Neutrophil (primary cell): ENCODE data around the gene ERCC6.

Source experiments
- H3K27ac ChIP-seq: fragments of 200-600 bp; sonication (generic); 2 replicates; pipeline ENCODE4 v1.5.1; 2016; ENCODE audit warnings: mild to moderate bottlenecking, moderate library complexity
- H3K27me3 ChIP-seq: fragments of 200-600 bp; sonication (generic); 2 replicates; pipeline ENCODE4 v1.6.0; 2016; ENCODE audit warnings: mild to moderate bottlenecking
- H3K36me3 ChIP-seq: fragments of 200-600 bp; sonication (generic); 2 replicates; pipeline ENCODE4 v1.5.1; 2017
- H3K4me1 ChIP-seq, 2 experiments: fragments of 200-600 bp in 1 of 2; sonication (generic) in 1 of 2; 1 replicate in 1 of 2; 2 replicates in 1 of 2; pipeline versions ENCODE4 v1.5.1 to v1.6.1; 2013 to 2016; ENCODE audit warnings: low read depth in 1 of 2, low read length in 1 of 2, mild to moderate bottlenecking in 1 of 2, moderate library complexity in 1 of 2; ENCODE audit not compliant: control insufficient read depth in 1 of 2, insufficient read depth in 1 of 2
- H3K4me3 ChIP-seq, 2 experiments: fragments of 200-600 bp in 1 of 2; sonication (generic) in 1 of 2; 1 replicate in 1 of 2; 2 replicates in 1 of 2; pipeline ENCODE4 v1.5.1; 2013 to 2016; ENCODE audit warnings: low read depth in 1 of 2, low read length in 1 of 2, mild to moderate bottlenecking in 1 of 2, moderate library complexity in 1 of 2
- H3K9me3 ChIP-seq: fragments of 200-600 bp; sonication (generic); 2 replicates; pipeline ENCODE4 v1.5.1; 2016
- TF ChIP-seq, protein P1 (sequence below): fragments of 200-600 bp; sonication (generic); IDR thresholded peaks from 2 replicates; pipeline ENCODE4 v1.5.1; 2016; ENCODE audit warnings: antibody characterized with exemption

The ERCC6 gene

DNA sequence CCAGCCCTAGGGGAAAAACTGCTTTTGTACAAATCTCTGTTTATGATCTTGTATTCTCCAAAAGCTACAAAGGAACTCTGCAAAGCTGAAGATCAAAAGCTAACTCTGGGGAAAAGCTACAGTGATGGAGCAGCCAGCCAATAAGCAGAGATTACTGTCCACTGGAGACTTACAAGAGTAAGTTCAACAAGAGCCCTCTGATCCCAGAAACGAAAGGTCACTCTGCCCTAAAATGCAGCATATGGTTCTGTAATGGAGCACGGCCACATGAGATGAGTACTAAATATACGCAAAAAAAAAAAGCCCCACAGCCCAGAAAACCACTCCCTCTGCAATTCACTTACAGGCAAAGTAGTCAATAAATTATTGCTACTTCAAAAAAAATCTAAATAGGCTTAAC, 60.1 kb downstream of the ERCC6 start:
- H3K27ac ChIP-seq = no peak overlapping the region
- H3K36me3 ChIP-seq = peaks cover 81% of the 10 kb centered on the region
- H3K9me3 ChIP-seq = no peaks in the 10 kb centered on the region
- no peaks in the 10 kb centered on the region for H3K4me1 ChIP-seq
- TF ChIP-seq, protein P1, sequence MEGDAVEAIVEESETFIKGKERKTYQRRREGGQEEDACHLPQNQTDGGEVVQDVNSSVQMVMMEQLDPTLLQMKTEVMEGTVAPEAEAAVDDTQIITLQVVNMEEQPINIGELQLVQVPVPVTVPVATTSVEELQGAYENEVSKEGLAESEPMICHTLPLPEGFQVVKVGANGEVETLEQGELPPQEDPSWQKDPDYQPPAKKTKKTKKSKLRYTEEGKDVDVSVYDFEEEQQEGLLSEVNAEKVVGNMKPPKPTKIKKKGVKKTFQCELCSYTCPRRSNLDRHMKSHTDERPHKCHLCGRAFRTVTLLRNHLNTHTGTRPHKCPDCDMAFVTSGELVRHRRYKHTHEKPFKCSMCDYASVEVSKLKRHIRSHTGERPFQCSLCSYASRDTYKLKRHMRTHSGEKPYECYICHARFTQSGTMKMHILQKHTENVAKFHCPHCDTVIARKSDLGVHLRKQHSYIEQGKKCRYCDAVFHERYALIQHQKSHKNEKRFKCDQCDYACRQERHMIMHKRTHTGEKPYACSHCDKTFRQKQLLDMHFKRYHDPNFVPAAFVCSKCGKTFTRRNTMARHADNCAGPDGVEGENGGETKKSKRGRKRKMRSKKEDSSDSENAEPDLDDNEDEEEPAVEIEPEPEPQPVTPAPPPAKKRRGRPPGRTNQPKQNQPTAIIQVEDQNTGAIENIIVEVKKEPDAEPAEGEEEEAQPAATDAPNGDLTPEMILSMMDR = no peak
- no peaks in the 10 kb centered on the region for H3K27me3 ChIP-seq
- no peak overlapping the region for H3K4me3 ChIP-seq

DNA sequence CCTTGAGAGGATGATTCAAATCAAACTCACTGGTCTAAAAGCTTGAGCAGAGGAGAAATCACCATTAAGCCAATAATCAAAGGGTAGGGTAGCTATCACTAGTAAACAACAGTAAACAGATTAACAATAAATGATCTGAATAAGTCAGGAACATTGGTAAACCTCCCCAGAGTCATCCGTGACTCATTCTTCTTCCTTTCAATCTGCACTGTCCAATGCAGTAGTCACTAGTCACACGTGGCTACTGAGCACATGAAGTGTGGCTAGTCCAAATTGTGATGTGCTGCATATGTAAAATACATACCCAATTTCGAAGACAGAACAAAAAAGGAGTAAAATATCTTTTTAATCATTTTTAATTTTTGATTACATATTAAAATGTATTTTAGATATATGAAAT, 64.0 kb downstream of the ERCC6 start:
- Histone ChIP-seq H3K9me3 (no peaks in the 10 kb centered on the region), H3K27me3 (no peaks in the 10 kb centered on the region), H3K36me3 (peaks cover 88% of the 10 kb centered on the region), H3K27ac (no peak overlapping the region), H3K4me3 (no peak overlapping the region), H3K4me1 (no peaks in the 10 kb centered on the region)
- TF ChIP-seq, protein P1 = no peak

DNA sequence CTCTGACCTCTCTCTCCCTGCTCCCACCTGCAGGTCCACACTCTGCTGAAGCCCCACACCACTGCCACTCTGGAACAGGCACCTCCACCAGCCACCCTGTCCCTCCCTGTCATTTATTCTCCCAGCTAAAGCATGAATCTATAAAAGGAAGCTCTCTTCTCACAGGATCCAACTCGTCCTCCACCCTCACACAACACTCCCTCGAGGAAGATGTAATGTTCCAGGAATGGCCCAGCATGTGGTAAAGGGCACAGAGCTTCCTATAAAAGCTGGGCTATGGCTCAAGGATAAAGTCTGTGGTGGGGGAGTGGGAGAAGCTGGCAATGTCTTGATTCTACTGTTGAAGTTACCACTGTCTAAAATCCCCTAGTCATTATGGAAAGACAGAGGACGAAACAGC, 67.4 kb downstream of the ERCC6 start:
- Histone ChIP-seq H3K4me3 (no peak overlapping the region), H3K4me1 (no peaks in the 10 kb centered on the region), H3K27me3 (no peaks in the 10 kb centered on the region), H3K9me3 (no peaks in the 10 kb centered on the region), H3K36me3 (peaks cover 98% of the 10 kb centered on the region), H3K27ac (no peak overlapping the region)
- TF ChIP-seq, protein P1 = no peak

DNA sequence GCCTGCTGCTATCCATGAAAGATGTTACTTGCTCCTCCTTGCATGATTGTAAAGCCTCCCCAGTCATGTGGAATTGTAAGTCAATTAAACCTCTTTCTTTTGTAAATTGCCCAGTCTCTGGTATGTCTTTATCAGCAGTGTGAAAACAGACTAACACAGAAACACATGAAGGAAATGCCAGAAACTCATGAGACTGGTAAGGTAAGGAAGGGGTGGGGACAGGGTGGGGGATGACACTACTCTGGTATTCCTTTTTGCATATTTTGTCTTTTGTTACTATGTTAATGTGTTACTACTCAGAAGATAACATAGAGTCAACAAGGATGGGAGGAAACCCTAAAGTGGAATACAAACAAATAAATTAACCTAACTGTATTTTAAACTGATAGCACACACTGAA, 73.2 kb downstream of the ERCC6 start:
- TF ChIP-seq, protein P1 = no peak
- H3K36me3 ChIP-seq = peaks cover 52% of the 10 kb centered on the region
- H3K4me1 ChIP-seq = no peaks in the 10 kb centered on the region
- no peaks in the 10 kb centered on the region for H3K27me3 ChIP-seq
- no peak overlapping the region for H3K4me3 ChIP-seq
- H3K9me3 ChIP-seq = no peaks in the 10 kb centered on the region
- H3K27ac ChIP-seq = no peak overlapping the region
